ENCODE results near the gene MDFI.

GRCh38 chr6:41675992-41676391, 37.7 kb downstream of the MDFI start:
- no peak for TF ChIP-seq CTCF (conservative IDR thresholded peaks at IDR 0.05; ENCODE audit: low read depth, low read length)
- TF ChIP-seq EZH2 (IDR thresholded peaks at IDR 0.05; ENCODE audit: low read length, unreplicated experiment), result no peak

Data from PC-3 (cell line).